Middle frontal gyrus (tissue), 1 donor: Measurements from ENCODE around the gene DTX1.

Source experiments
- DNase-seq: peaks from one replicate; pipeline ENCODE4 v3.0.0-alpha.2; 2015; ENCODE audit warnings: low spot score; ENCODE audit errors: extremely low spot score

The DTX1 gene

GRCh38 chr12:113055594-113056380, 743 bp upstream of the DTX1 start:
- DNase-seq: no peak

GRCh38 chr12:113056381-113056630, 224 bp upstream of the DTX1 start:
- no peak for DNase-seq

GRCh38 chr12:113057565-113058485, 1.3 kb downstream of the DTX1 start:
- no peak for DNase-seq

GRCh38 chr12:113058553-113058952, 2.0 kb downstream of the DTX1 start:
- DNase-seq: no peak

- DNase-seq: no peak
Measured at GRCh38 chr12:113059071-113059595, 2.6 kb downstream of the DTX1 start.

- no peak for DNase-seq
Measured at GRCh38 chr12:113060336-113060960, 3.9 kb downstream of the DTX1 start.

GRCh38 chr12:113061061-113061694, 4.6 kb downstream of the DTX1 start:
- DNase-seq: no peak

GRCh38 chr12:113062502-113063395, 6.2 kb downstream of the DTX1 start:
- DNase-seq: no peak

- DNase-seq: no peak
Measured at GRCh38 chr12:113063396-113064350, 7.1 kb downstream of the DTX1 start.

GRCh38 chr12:113064395-113065125, 8.0 kb downstream of the DTX1 start:
- no peak for DNase-seq

GRCh38 chr12:113065126-113066007, 8.8 kb downstream of the DTX1 start:
- DNase-seq: no peak

GRCh38 chr12:113066813-113067400, 10.4 kb downstream of the DTX1 start:
- no peak for DNase-seq

- no peak for DNase-seq
Measured at GRCh38 chr12:113067987-113068935, 11.7 kb downstream of the DTX1 start.

- DNase-seq: no peak
Measured at GRCh38 chr12:113069149-113069548, 12.6 kb downstream of the DTX1 start.

- no peak for DNase-seq
Measured at GRCh38 chr12:113069751-113070116, 13.2 kb downstream of the DTX1 start.
